AG08396 (cell line): ENCODE results near the gene RAB13.
"Not testable (repeated sequence)": the region's sequence is repeated elsewhere in the genome, so short reads cannot be mapped to it uniquely, and the experiment has no call there.

Source experiments
- DNase-seq: peaks from one replicate; pipeline ENCODE4 v3.0.0; 2012; ENCODE audit warnings: low spot score, mixed read lengths

RAB13 gene

GRCh38 chr1:153985941-153986761 lies at the start of gene RAB13:
Gene RAB13 (minus strand): TSS chr1:153986339. CDS start chr1:153986236, 103 bp downstream.
- DNase-seq: peak; percentile 93

GRCh38 chr1:154033697-154034096 lies 47.6 kb upstream of the RAB13 start:
- not testable (repeated sequence) for DNase-seq

- DNase-seq: no peak
Measured at GRCh38 chr1:154019940-154020339, 33.8 kb upstream of the RAB13 start.

GRCh38 chr1:154019269-154019668 lies 33.1 kb upstream of the RAB13 start:
- DNase-seq: no peak

- DNase-seq: peak; percentile 39
Measured at GRCh38 chr1:154014154-154014907, 28.2 kb upstream of the RAB13 start.

- DNase-seq: not testable (repeated sequence)
Measured at GRCh38 chr1:154012543-154012942, 26.4 kb upstream of the RAB13 start.

GRCh38 chr1:154012129-154012528 lies 26.0 kb upstream of the RAB13 start:
- no peak for DNase-seq

GRCh38 chr1:154006136-154006535 lies 20.0 kb upstream of the RAB13 start:
- DNase-seq: peak; percentile 63

GRCh38 chr1:154000420-154000819 lies 14.3 kb upstream of the RAB13 start:
- no peak for DNase-seq

GRCh38 chr1:153996882-153997281 lies 10.7 kb upstream of the RAB13 start:
- DNase-seq: not testable (repeated sequence)

GRCh38 chr1:153995640-153996039 lies 9.5 kb upstream of the RAB13 start:
- DNase-seq: no peak

GRCh38 chr1:153995202-153995601 lies 9.1 kb upstream of the RAB13 start:
- no peak for DNase-seq

- no peak for DNase-seq
Measured at GRCh38 chr1:153991806-153992205, 5.7 kb upstream of the RAB13 start.

GRCh38 chr1:153991151-153991630 lies 5.1 kb upstream of the RAB13 start:
- DNase-seq: no peak

- peak; percentile 92 for DNase-seq
Measured at GRCh38 chr1:153990468-153991150, 4.5 kb upstream of the RAB13 start, which contains the start of gene RPS27. Gene RPS27 (plus strand): TSS chr1:153990762. CDS start chr1:153990797, 35 bp downstream.

GRCh38 chr1:153987621-153988020 lies 1.5 kb upstream of the RAB13 start:
- DNase-seq: no peak

- peak; percentile 62 for DNase-seq
Measured at GRCh38 chr1:153985341-153985912, 712 bp downstream of the RAB13 start.

- DNase-seq: no peak
Measured at GRCh38 chr1:153984123-153984894, 1.8 kb downstream of the RAB13 start.

- DNase-seq: not testable (repeated sequence)
Measured at GRCh38 chr1:153981735-153982134, 4.4 kb downstream of the RAB13 start.

GRCh38 chr1:153979091-153979490 lies 7.0 kb downstream of the RAB13 start:
- DNase-seq: not testable (repeated sequence)

- DNase-seq: no peak
Measured at GRCh38 chr1:153978274-153978909, 7.7 kb downstream of the RAB13 start.
